Liver (tissue), 9 donors: ENCODE measurements around the gene GOLGA6L25. TPM values are rescaled to one million over a fixed set of nuclear protein-coding genes. Genes with fewer than 3 reads are reported as not detected.
A peak's percentile ranks its signal among the peaks of the same experiment; 100 is the strongest.
"Not testable (repeated sequence)": the region's sequence is repeated elsewhere in the genome, so short reads cannot be mapped to it uniquely, and the experiment has no call there.

Experiments
- DNase-seq: peaks from one replicate; pipeline ENCODE4 v3.0.0-alpha.2; 2017; ENCODE audit warnings: low spot score
- H3K27ac ChIP-seq, 2 donors: one replicate each; pipeline ENCODE4 v1.7.0; 2013; ENCODE audit warnings: inconsistent platforms in 2 of 2, low read length in 2 of 2, control low read depth in 1 of 2, low read depth in 1 of 2, mild to moderate bottlenecking in 1 of 2
- H3K27me3 ChIP-seq, 4 donors: one replicate each; pipeline versions ENCODE4 v1.6.1 to v1.7.0; 2013; ENCODE audit warnings: low read length in 3 of 4, inconsistent platforms in 1 of 4, mild to moderate bottlenecking in 1 of 4, moderate library complexity in 1 of 4; ENCODE audit not compliant: control insufficient read depth in 4 of 4, insufficient read depth in 4 of 4
- H3K36me3 ChIP-seq, 4 donors: one replicate each; pipeline versions ENCODE4 v1.6.1 to v1.7.0; 2013; ENCODE audit warnings: low read length in 3 of 4, mild to moderate bottlenecking in 3 of 4, low read depth in 1 of 4, moderate library complexity in 1 of 4; ENCODE audit not compliant: control insufficient read depth in 4 of 4, insufficient read depth in 3 of 4
- H3K4me1 ChIP-seq, 4 donors: one replicate each; pipeline versions ENCODE4 v1.6.1 to v1.7.0; 2013; ENCODE audit warnings: low read length in 3 of 4, mild to moderate bottlenecking in 3 of 4, moderate library complexity in 1 of 4; ENCODE audit not compliant: control insufficient read depth in 4 of 4, insufficient read depth in 4 of 4
- H3K4me3 ChIP-seq, 3 donors: one replicate each; pipeline versions ENCODE4 v1.6.1 to v1.7.0; 2013; ENCODE audit warnings: low read length in 3 of 3, control low read depth in 1 of 3, low read depth in 1 of 3, mild to moderate bottlenecking in 1 of 3
- H3K9ac ChIP-seq, 2 donors: one replicate each; pipeline ENCODE4 v1.7.0; 2013; ENCODE audit warnings: low read length in 2 of 2, mild to moderate bottlenecking in 2 of 2, moderate library complexity in 2 of 2, control low read depth in 1 of 2, low read depth in 1 of 2
- H3K9me3 ChIP-seq, 4 donors: one replicate each; pipeline versions ENCODE4 v1.6.1 to v1.7.0; 2013; ENCODE audit warnings: low read length in 3 of 4; ENCODE audit not compliant: control insufficient read depth in 4 of 4
- WGBS: extraction: QIAGEN DNeasy Blood & Tissue Kit; methylation state at CpG from one replicate; pipeline ENCODE4 v1.1.7; 2013; 5-methylcytosine and 5-hydroxymethylcytosine counted together
- polyA plus RNA-seq, 2 donors: library from polyadenylated mRNA; stranded (reverse) in 1 of 2; unstranded in 1 of 2; fragments of 200-250 nt in 1 of 2; fragments of >200 nt in 1 of 2; fragmentation: Nextera tagmentation in 1 of 2; extraction: Ambion mirVana in 1 of 2; gene quantifications; one replicate each; pipeline versions ENCODE4 v1.2.1 to v1.2.3, GENCODE V29; 2013 to 2015
- total RNA-seq, 2 donors: library from RNA; depleted of rRNA; stranded (reverse); fragments of >200 nt; gene quantifications; one replicate each; pipeline ENCODE4 v1.2.3, GENCODE V29; 2014
- donor health status: healthy.
- donor health status: healthy.
- donor health status: healthy.
- donor health status: healthy.
- donor health status: healthy.

The GOLGA6L25 gene
- not detected for total RNA-seq
- under 1 TPM in 1 of 2 donors, not detected in 1; 0.08 TPM for polyA plus RNA-seq

GRCh38 chr15:28553268-28553667, at the start of gene GOLGA6L25:
Gene GOLGA6L25, plus strand, starts transcription at chr15:28553568. Its CDS starts 61 bp downstream, at chr15:28553629.
- not testable (repeated sequence) for H3K27ac ChIP-seq, H3K9ac ChIP-seq, H3K9me3 ChIP-seq, DNase-seq, H3K27me3 ChIP-seq, H3K4me3 ChIP-seq, H3K36me3 ChIP-seq, H3K4me1 ChIP-seq
- no CpG with 5 or more reads among the region's 7 CpGs for WGBS

GRCh38 chr15:28508217-28508889, 45.0 kb upstream of the GOLGA6L25 start:
- H3K9me3 ChIP-seq, H3K4me3 ChIP-seq, DNase-seq, H3K9ac ChIP-seq, H3K27ac ChIP-seq, H3K27me3 ChIP-seq, H3K4me1 ChIP-seq, H3K36me3 ChIP-seq: not testable (repeated sequence)
- 5% methylated on average over 19 of the region's 63 CpGs for WGBS

- WGBS: 92% methylated on average over 9 of the region's 22 CpGs
- DNase-seq, H3K9ac ChIP-seq: not testable (repeated sequence)
Observed at GRCh38 chr15:28514128-28514527, 39.2 kb upstream of the GOLGA6L25 start.

GRCh38 chr15:28515208-28515607, 38.2 kb upstream of the GOLGA6L25 start:
- not testable (repeated sequence) for H3K9ac ChIP-seq, H3K9me3 ChIP-seq, DNase-seq, H3K27ac ChIP-seq, H3K4me3 ChIP-seq, H3K4me1 ChIP-seq, H3K36me3 ChIP-seq, H3K27me3 ChIP-seq
- WGBS: 84% methylated on average over 2 of the region's 11 CpGs

More at GRCh38 chr15:28514128-28514527, 39.2 kb upstream of the GOLGA6L25 start:
- H3K4me1 ChIP-seq, H3K36me3 ChIP-seq, H3K9me3 ChIP-seq, H3K27me3 ChIP-seq, H3K27ac ChIP-seq, H3K4me3 ChIP-seq: not testable (repeated sequence)

- 72% methylated on average over 3 of the region's 6 CpGs for WGBS
- H3K36me3 ChIP-seq, H3K4me3 ChIP-seq, H3K9me3 ChIP-seq, H3K9ac ChIP-seq, H3K27me3 ChIP-seq, H3K27ac ChIP-seq, DNase-seq, H3K4me1 ChIP-seq: not testable (repeated sequence)
Observed at GRCh38 chr15:28532954-28533353, 20.4 kb upstream of the GOLGA6L25 start, which contains the start of gene GOLGA8G. Gene GOLGA8G, minus strand, starts transcription at chr15:28532971. Its CDS starts 62 bp downstream, at chr15:28532909.

GRCh38 chr15:28573351-28573750, 20.0 kb downstream of the GOLGA6L25 start:
- not testable (repeated sequence) for H3K9ac ChIP-seq, H3K36me3 ChIP-seq, H3K4me1 ChIP-seq, H3K9me3 ChIP-seq, DNase-seq, H3K4me3 ChIP-seq, H3K27me3 ChIP-seq, H3K27ac ChIP-seq
- WGBS: 93% methylated on average over 11 of the region's 13 CpGs

GRCh38 chr15:28588977-28589606, 35.7 kb downstream of the GOLGA6L25 start:
- H3K4me3 ChIP-seq, H3K4me1 ChIP-seq, DNase-seq, H3K9ac ChIP-seq, H3K9me3 ChIP-seq, H3K27me3 ChIP-seq, H3K36me3 ChIP-seq, H3K27ac ChIP-seq: not testable (repeated sequence)
- WGBS: 0% methylated on average over 1 of the region's 72 CpGs

- H3K4me1 ChIP-seq, H3K36me3 ChIP-seq, H3K9ac ChIP-seq, H3K27me3 ChIP-seq, H3K27ac ChIP-seq, DNase-seq, H3K9me3 ChIP-seq: not testable (repeated sequence)
- H3K4me3 ChIP-seq: peak overlapping the region in 2 of 3 donors; percentile 31 to 43
- WGBS: 3% methylated on average over 9 of the region's 9 CpGs
Observed at GRCh38 chr15:28589769-28590168, 36.4 kb downstream of the GOLGA6L25 start.
